Subcutaneous preadipocyte (primary cell): ENCODE results near the gene TUBGCP5. TPM values are rescaled to one million over a fixed set of nuclear protein-coding genes. Genes with fewer than 3 reads are reported as not detected.

Experiments
- total RNA-seq: library from RNA; depleted of rRNA; stranded (reverse); fragments of >200 nt; gene quantifications from 2 replicates; pipeline ENCODE4 v1.2.3, GENCODE V29; 2012

The TUBGCP5 gene
- total RNA-seq, result 19.5 and 35.8 TPM in 2 replicates

GRCh38 chr15:23039143-23039916 is at the start of gene TUBGCP5:
Gene TUBGCP5, minus strand, starts transcription at chr15:23039569. Its CDS starts 26 bp downstream, at chr15:23039543.

GRCh38 chr15:22980189-22981050 is 58.9 kb downstream of the TUBGCP5 start, which contains the start of gene CYFIP1:
Gene CYFIP1, minus strand, starts transcription at chr15:22980368. Its CDS starts 33,083 bp downstream, at chr15:22947285.

Other genes with a start within 250 kb of the TUBGCP5 start
- gene NIPA2, start 200.9 kb downstream of the TUBGCP5 start, total RNA-seq, result 47.8 and 58.3 TPM in 2 replicates
- 107 and 114 TPM in 2 replicates for gene CYFIP1, start 59.2 kb downstream of the TUBGCP5 start, total RNA-seq
- gene GOLGA6L1, start 97.3 kb upstream of the TUBGCP5 start, total RNA-seq, result not detected in 2 replicates